ENCODE results near the gene MBNL1. TPM values are rescaled to one million over a fixed set of nuclear protein-coding genes. Genes with fewer than 3 reads are reported as not detected.

MBNL1 gene
- total RNA-seq, 1 experiment from 2014 or later = 140 TPM

GRCh38 chr3:152359385-152360248 lies 90.9 kb downstream of the MBNL1 start:
- Histone ChIP-seq H3K27me3 (ENCODE audit: control insufficient read depth, insufficient read depth, low read length) (no peaks in the 10 kb centered on the region), H3K4me1 (ENCODE audit: control insufficient read depth, insufficient read depth, low read length) (peaks cover 9% of the 10 kb centered on the region), H3K9me3 (ENCODE audit: control insufficient read depth, insufficient read depth, low read depth, low read length) (no peaks in the 10 kb centered on the region), H3K36me3 (ENCODE audit: control insufficient read depth, insufficient read depth, low read length) (no peaks in the 10 kb centered on the region), H3K4me3 (ENCODE audit: low read depth in 2 of 2, low read length in 2 of 2) (no peak overlapping the region), H3K27ac (ENCODE audit: low read length) (no peak overlapping the region)
- DNase-seq (ENCODE audit: low read depth, low spot score) (no peak), ATAC-seq (no peak)
- POLR2A ChIA-PET = interaction anchor here (0.5 kb wide), 1 partner anchor 75 kb away, joined by 3 read pairs; no protein-coding TSS in a partner anchor
- TF ChIP-seq SIN3A (IDR thresholded peaks at IDR 0.05; ENCODE audit: borderline replicate concordance, insufficient read depth, low read depth, low read length) = no peak
- no TSS peak for BruUV-seq (replicated peaks)
- intact Hi-C loops (cut with micrococcal nuclease; ENCODE audit: unreplicated experiment) = no loop called here
- in situ Hi-C loops (cut with HindIII; ENCODE audit: low pct_unique_long_range_greater_than_20kb, low sequenced_read_pairs) = no loop called here
- CTCF ChIA-PET = interaction anchor here (0.6 kb wide), 1 partner anchor 288 kb away, joined by 6 read pairs; no protein-coding TSS in a partner anchor

GRCh38 chr3:152360302-152360701 lies 91.6 kb downstream of the MBNL1 start:
- intact Hi-C loops (cut with micrococcal nuclease; ENCODE audit: unreplicated experiment) = no loop called here
- no peak for DNase-seq (ENCODE audit: low read depth, low spot score)
- H3K27ac ChIP-seq (ENCODE audit: low read length) = no peak overlapping the region
- ChIA-PET POLR2A (no interaction called here), CTCF (interaction anchor here (0.6 kb wide), 1 partner anchor 289 kb away, joined by 6 read pairs; no protein-coding TSS in a partner anchor)
- no peaks in the 10 kb centered on the region for H3K9me3 ChIP-seq (ENCODE audit: control insufficient read depth, insufficient read depth, low read depth, low read length)
- in situ Hi-C loops (cut with HindIII; ENCODE audit: low pct_unique_long_range_greater_than_20kb, low sequenced_read_pairs) = no loop called here
- H3K36me3 ChIP-seq (ENCODE audit: control insufficient read depth, insufficient read depth, low read length) = no peaks in the 10 kb centered on the region
- no TSS peak for BruUV-seq (replicated peaks)
- TF ChIP-seq REST (IDR thresholded peaks at IDR 0.05; ENCODE audit: insufficient read depth in 1 of 2, low read depth in 2 of 2, low read length in 1 of 2) = no peak
- no peak for TF ChIP-seq TCF7L2 (IDR thresholded peaks at IDR 0.05; ENCODE audit: low read depth, low read length)
- TF ChIP-seq SIN3A (IDR thresholded peaks at IDR 0.05; ENCODE audit: borderline replicate concordance, insufficient read depth, low read depth, low read length) = no peak
- TF ChIP-seq POLR2AphosphoS5 (IDR thresholded peaks at IDR 0.05; ENCODE audit: low read depth, low read length) = no peak
- TF ChIP-seq CTCF (IDR thresholded peaks at IDR 0.05) = no peak
- H3K27me3 ChIP-seq (ENCODE audit: control insufficient read depth, insufficient read depth, low read length) = no peaks in the 10 kb centered on the region
- no peak for ATAC-seq
- peaks cover 12% of the 10 kb centered on the region for H3K4me1 ChIP-seq (ENCODE audit: control insufficient read depth, insufficient read depth, low read length)
- no peak overlapping the region for H3K4me3 ChIP-seq (ENCODE audit: low read depth in 2 of 2, low read length in 2 of 2)

GRCh38 chr3:152360966-152361365 lies 92.2 kb downstream of the MBNL1 start:
- intact Hi-C loops (cut with micrococcal nuclease; ENCODE audit: unreplicated experiment) (no loop called here), in situ Hi-C loops (cut with HindIII; ENCODE audit: low pct_unique_long_range_greater_than_20kb, low sequenced_read_pairs) (no loop called here)
- peaks cover 18% of the 10 kb centered on the region for H3K4me1 ChIP-seq (ENCODE audit: control insufficient read depth, insufficient read depth, low read length)
- ATAC-seq (no peak), DNase-seq (ENCODE audit: low read depth, low spot score) (no peak)
- ChIA-PET POLR2A (no interaction called here), CTCF (no interaction called here)
- no peaks in the 10 kb centered on the region for H3K27me3 ChIP-seq (ENCODE audit: control insufficient read depth, insufficient read depth, low read length)
- no peak overlapping the region for H3K27ac ChIP-seq (ENCODE audit: low read length)
- H3K36me3 ChIP-seq (ENCODE audit: control insufficient read depth, insufficient read depth, low read length) = no peaks in the 10 kb centered on the region
- BruUV-seq (replicated peaks) = no TSS peak
- H3K4me3 ChIP-seq (ENCODE audit: low read depth in 2 of 2, low read length in 2 of 2) = no peak overlapping the region
- no peaks in the 10 kb centered on the region for H3K9me3 ChIP-seq (ENCODE audit: control insufficient read depth, insufficient read depth, low read depth, low read length)
- TF ChIP-seq CTCF (IDR thresholded peaks at IDR 0.05) = no peak

Data from Panc1 (cell line).